H1 (cell line): Measurements from ENCODE around the gene ZMYM4. TPM values are rescaled to one million over a fixed set of nuclear protein-coding genes. Genes with fewer than 3 reads are reported as not detected.

Experiments used
- CTCF ChIA-PET: fragments of 300-600 bp; sonication (Branson Sonifier 250); formaldehyde crosslinking; loops from one replicate; lab custom pipeline; 2021; ENCODE audit not compliant: partially characterized antibody; lab: Charles Lee
- POLR2A ChIA-PET: fragments of 300-600 bp; sonication (Branson Sonifier 250); formaldehyde crosslinking; loops from one replicate; lab custom pipeline; 2021; ENCODE audit warnings: inconsistent platforms; ENCODE audit not compliant: partially characterized antibody; lab: Charles Lee
- DNase-seq, 2 experiments: peaks; one replicate each; pipeline versions ENCODE4 v3.0.0 to v3.0.0-alpha.2; 2010 to 2022; ENCODE audit warnings: low spot score in 2 of 2, low read depth in 1 of 2, mixed read lengths in 1 of 2
- FAIRE-seq: peaks from 2 replicates; lab custom pipeline; 2011; peaks lifted over from hg19 to GRCh38; lab: Jason Lieb, UNC
- H2AFZ ChIP-seq: 2 replicates; pipeline ENCODE4 v1.8.1; 2012; ENCODE audit warnings: low read length, inconsistent platforms
- H2AK5ac ChIP-seq: 2 replicates; pipeline ENCODE4 v1.6.1; 2013; ENCODE audit warnings: low read depth, low read length
- H2BK120ac ChIP-seq: replicated peaks from 2 replicates; pipeline ENCODE3; 2013; ENCODE audit warnings: low read depth, low read length, inconsistent platforms
- H2BK12ac ChIP-seq: 2 replicates; pipeline ENCODE4 v1.6.1; 2013; ENCODE audit warnings: low read depth, low read length
- H2BK15ac ChIP-seq: 2 replicates; pipeline ENCODE4 v1.6.1; 2013; ENCODE audit warnings: low read length
- H2BK20ac ChIP-seq: 2 replicates; pipeline ENCODE4 v1.6.1; 2013; ENCODE audit warnings: low read length
- H2BK5ac ChIP-seq: 2 replicates; pipeline ENCODE4 v1.6.1; 2013; ENCODE audit warnings: low read depth, low read length
- H3K14ac ChIP-seq: 2 replicates; pipeline ENCODE4 v1.6.1; 2013; ENCODE audit warnings: inconsistent platforms; ENCODE audit not compliant: insufficient read length
- H3K18ac ChIP-seq: 2 replicates; pipeline ENCODE4 v1.6.1; 2013; ENCODE audit warnings: low read length; ENCODE audit errors: extremely low read depth
- H3K23ac ChIP-seq: 2 replicates; pipeline ENCODE4 v1.6.1; 2013; ENCODE audit warnings: inconsistent platforms; ENCODE audit not compliant: insufficient read length
- H3K23me2 ChIP-seq: 2 replicates; pipeline ENCODE4 v1.6.1; 2013; ENCODE audit warnings: low read depth, low read length
- H3K27ac ChIP-seq: 2 replicates; pipeline ENCODE4 v1.6.1; 2011; ENCODE audit warnings: low read depth, low read length, inconsistent platforms
- H3K27me3 ChIP-seq, 4 experiments: replicated peaks in 1 of 4; 1 replicate in 1 of 4; 2 replicates in 3 of 4; pipeline versions ENCODE4 v1.6.1 to v1.8.1; 2011 to 2013; ENCODE audit warnings: low read length in 3 of 4, mild to moderate bottlenecking in 3 of 4, inconsistent platforms in 2 of 4, mixed read lengths in 2 of 4, moderate library complexity in 1 of 4; ENCODE audit not compliant: control insufficient read depth in 3 of 4, insufficient read depth in 3 of 4; ENCODE audit errors: extremely low read depth in 1 of 4
- H3K36me3 ChIP-seq, 4 experiments: 2 replicates each; pipeline versions ENCODE4 v1.6.1 to v1.8.1; 2011 to 2013; ENCODE audit warnings: mild to moderate bottlenecking in 4 of 4, low read length in 3 of 4, moderate library complexity in 2 of 4, control low read depth in 1 of 4, inconsistent platforms in 1 of 4; ENCODE audit not compliant: insufficient read depth in 4 of 4, control insufficient read depth in 2 of 4
- H3K4ac ChIP-seq: replicated peaks from 2 replicates; pipeline ENCODE3; 2013; ENCODE audit warnings: low read length, low read depth, mixed read lengths, inconsistent platforms; ENCODE audit not compliant: insufficient read length
- H3K4me1 ChIP-seq, 4 experiments: replicated peaks in 1 of 4; 1 replicate in 1 of 4; 2 replicates in 3 of 4; pipeline versions ENCODE4 v1.6.1 to v1.8.1; 2011 to 2013; ENCODE audit warnings: low read length in 3 of 4, inconsistent platforms in 2 of 4, mixed read lengths in 1 of 4; ENCODE audit not compliant: insufficient read depth in 4 of 4, control insufficient read depth in 3 of 4
- H3K4me2 ChIP-seq, 2 experiments: 2 replicates each; pipeline versions ENCODE4 v1.6.1 to v1.8.1; 2011 to 2013; ENCODE audit warnings: low read depth in 2 of 2, low read length in 2 of 2, control low read depth in 1 of 2, inconsistent platforms in 1 of 2, mild to moderate bottlenecking in 1 of 2; ENCODE audit not compliant: insufficient read depth in 1 of 2
- H3K4me3 ChIP-seq, 4 experiments: fragments of 200-600, 300-600 bp in 1 of 4; sonication (generic), shearing (Covaris generic), sonication (Bioruptor Twin) in 1 of 4; 2 replicates each; pipeline versions ENCODE4 v1.5.1 to v1.8.1; 2011 to 2016; ENCODE audit warnings: low read length in 4 of 4, low read depth in 3 of 4, control low read depth in 2 of 4, inconsistent platforms in 2 of 4, mild to moderate bottlenecking in 2 of 4, mixed read lengths in 1 of 4, moderate library complexity in 1 of 4; ENCODE audit not compliant: insufficient read depth in 2 of 4; ENCODE audit errors: extremely low read depth in 1 of 4
- H3K56ac ChIP-seq: replicated peaks from 2 replicates; pipeline ENCODE3; 2013; ENCODE audit warnings: low read depth, mild to moderate bottlenecking, mixed read lengths, low read length, inconsistent platforms; ENCODE audit not compliant: insufficient read length
- H3K79me1 ChIP-seq: 2 replicates; pipeline ENCODE4 v1.6.1; 2013; ENCODE audit warnings: low read depth, low read length, control low read depth
- H3K79me2 ChIP-seq, 2 experiments: 2 replicates each; pipeline versions ENCODE4 v1.6.1 to v1.8.1; 2012 to 2013; ENCODE audit warnings: low read length in 2 of 2, mild to moderate bottlenecking in 2 of 2, inconsistent platforms in 1 of 2; ENCODE audit not compliant: insufficient read depth in 2 of 2, control insufficient read depth in 1 of 2
- H3K9ac ChIP-seq, 4 experiments: replicated peaks in 1 of 4; 1 replicate in 1 of 4; 2 replicates in 3 of 4; pipeline versions ENCODE4 v1.6.1 to v1.8.1; 2011 to 2013; ENCODE audit warnings: low read depth in 3 of 4, low read length in 3 of 4, control low read depth in 2 of 4, mild to moderate bottlenecking in 2 of 4, moderate library complexity in 2 of 4, inconsistent platforms in 1 of 4; ENCODE audit errors: extremely low read depth in 1 of 4
- H3K9me3 ChIP-seq, 2 experiments: 2 replicates each; pipeline versions ENCODE4 v1.6.1 to v1.8.1; 2012 to 2013; ENCODE audit warnings: mild to moderate bottlenecking in 2 of 2, moderate library complexity in 2 of 2, control low read depth in 1 of 2, inconsistent platforms in 1 of 2, low read depth in 1 of 2, low read length in 1 of 2, mixed read lengths in 1 of 2; ENCODE audit not compliant: insufficient read depth in 2 of 2
- H4K20me1 ChIP-seq, 2 experiments: replicated peaks in 1 of 2; 2 replicates each; pipeline versions ENCODE3 to v1.8.1; 2011 to 2013; ENCODE audit warnings: inconsistent platforms in 2 of 2, low read length in 2 of 2, mild to moderate bottlenecking in 1 of 2; ENCODE audit not compliant: insufficient read depth in 2 of 2, control insufficient read depth in 1 of 2
- H4K5ac ChIP-seq: 2 replicates; pipeline ENCODE4 v1.6.1; 2013; ENCODE audit warnings: low read length, low read depth, mixed read lengths, inconsistent platforms; ENCODE audit not compliant: insufficient read length
- H4K8ac ChIP-seq: 2 replicates; pipeline ENCODE4 v1.8.0; 2013; ENCODE audit warnings: mild to moderate bottlenecking, moderate library complexity, low read length, inconsistent platforms; ENCODE audit not compliant: insufficient read depth; ENCODE audit errors: extremely low read depth
- H4K91ac ChIP-seq: replicated peaks from 2 replicates; pipeline ENCODE3; 2013; ENCODE audit warnings: low read length, mixed read lengths, inconsistent platforms; ENCODE audit not compliant: insufficient read length
- FOSL1 ChIP-seq: IDR thresholded peaks from 2 replicates; pipeline ENCODE4 v1.6.1; 2011; ENCODE audit warnings: mild to moderate bottlenecking, low read depth, low read length, moderate library complexity; ENCODE audit not compliant: insufficient read depth
- POLR2A ChIP-seq, 2 experiments: IDR thresholded peaks; 1 replicate in 1 of 2; 2 replicates in 1 of 2; pipeline ENCODE4 v1.6.1; 2011; ENCODE audit warnings: low read depth in 2 of 2, low read length in 2 of 2, mild to moderate bottlenecking in 2 of 2; ENCODE audit errors: control extremely low read depth in 1 of 2
- POLR2AphosphoS5 ChIP-seq: IDR thresholded peaks from 2 replicates; pipeline ENCODE4 v1.6.1; 2011; ENCODE audit warnings: low read depth, low read length
- SP1 ChIP-seq: IDR thresholded peaks from 2 replicates; pipeline ENCODE4 v1.6.1; 2011; ENCODE audit warnings: low read depth, low read length
- TAF7 ChIP-seq: optimal IDR thresholded peaks from 2 replicates; pipeline ENCODE3; 2011; ENCODE audit warnings: low read depth, mild to moderate bottlenecking, inconsistent platforms, low read length, moderate library complexity, borderline replicate concordance
- TEAD4 ChIP-seq: IDR thresholded peaks from 2 replicates; pipeline ENCODE4 v1.6.1; 2012; ENCODE audit warnings: low read depth, low read length, inconsistent platforms, mixed read lengths
- YY1 ChIP-seq: IDR thresholded peaks from 2 replicates; pipeline ENCODE4 v1.6.1; 2011; ENCODE audit warnings: low read depth, mild to moderate bottlenecking, low read length
- WGBS, 2 experiments: shearing (Covaris generic) in 1 of 2; methylation state at CpG; one replicate each; pipeline versions ENCODE4 v1.1.6 to v1.1.7; 2013 to 2015; ENCODE audit warnings: low lambda C conversion rate in 2 of 2, mixed read lengths in 2 of 2, inconsistent platforms in 1 of 2, low coverage in 1 of 2, missing lambda C conversion rate in 1 of 2; ENCODE audit not compliant: insufficient replicate concordance in 2 of 2, insufficient coverage in 1 of 2, insufficient read length in 1 of 2; ENCODE audit errors: extremely low coverage in 1 of 2, missing lambda C conversion rate in 1 of 2; 5-methylcytosine and 5-hydroxymethylcytosine counted together
- polyA plus RNA-seq, 7 experiments: library from polyadenylated mRNA; depleted of rRNA in 3 of 7; stranded (reverse) in 5 of 7; unstranded in 2 of 7; fragments of >200 nt in 5 of 7; fragments of 200-250 nt in 2 of 7; gene quantifications; 1 replicate in 5 of 7; 2 replicates in 1 of 7; 4 replicates in 1 of 7; pipeline versions ENCODE4 v1.2.1 to v1.2.3, GENCODE V29; 2011 to 2013; ENCODE audit warnings: missing spikeins in 2 of 7, mixed read lengths in 2 of 7
- total RNA-seq: library from RNA; stranded (reverse); fragmentation: NEBNext Ultra II Directional; extraction: Animal tissue kit (Norgen Biotek cat#: 25700); gene quantifications from 2 replicates; pipeline ENCODE4 v1.2.1, GENCODE V29; 2021
- TF ChIP-seq, protein P1 (sequence below): IDR thresholded peaks from 2 replicates; pipeline ENCODE4 v1.6.1; 2012; ENCODE audit warnings: inconsistent platforms
- TF ChIP-seq, protein P2 (sequence below), 3 experiments: IDR thresholded peaks; 1 replicate in 2 of 3; 2 replicates in 1 of 3; pipeline versions ENCODE4 v1.5.1 to v1.6.1; 2011; ENCODE audit warnings: low read length in 3 of 3, mild to moderate bottlenecking in 3 of 3, inconsistent platforms in 2 of 3, low read depth in 1 of 3, moderate library complexity in 1 of 3; ENCODE audit not compliant: insufficient read depth in 1 of 3; ENCODE audit errors: control extremely low read depth in 1 of 3

Gene ZMYM4
- total and polyA plus RNA-seq, 2 of the 8 experiments (the other 6 are each of a cell fraction or from before 2014, with no cell fraction given) = 16.7 to 81.3 TPM

DNA sequence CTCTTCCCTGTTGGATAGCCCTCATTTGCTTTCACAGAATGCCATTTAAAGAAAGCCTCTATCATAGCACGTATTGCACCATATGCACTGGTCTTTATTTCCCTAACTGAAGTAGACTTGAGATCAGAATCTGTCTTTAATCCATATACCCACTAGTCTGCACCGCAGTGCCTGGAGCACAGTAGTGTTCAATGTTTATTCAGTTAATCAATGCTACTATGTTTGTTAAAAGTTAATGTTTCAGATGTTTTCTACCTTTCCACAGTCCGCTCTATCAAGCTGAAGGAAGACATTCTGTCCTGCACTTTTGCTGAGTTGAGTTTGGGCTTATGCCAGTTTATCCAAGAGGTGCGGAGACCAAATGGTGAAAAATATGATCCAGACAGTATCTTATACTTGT lies 139.2 kb downstream of the ZMYM4 start:
- H3K23me2 ChIP-seq = no peaks in the 10 kb centered on the region
- no peak overlapping the region for H2BK12ac ChIP-seq
- no peak overlapping the region for H3K4me2 ChIP-seq
- FAIRE-seq = no peak
- H3K23ac ChIP-seq = no peak overlapping the region
- peaks cover 5 to 59% (median 25%) of the 10 kb centered on the region in 4 experiments for H3K36me3 ChIP-seq
- TF ChIP-seq SP1 (no peak), FOSL1 (no peak), POLR2A (IDR thresholded peaks at IDR 0.05; ENCODE audit: control extremely low read depth in 1 of 2, low read depth in 2 of 2, low read length in 2 of 2) (no peak), TEAD4 (no peak), POLR2AphosphoS5 (no peak), TAF7 (no peak), YY1 (no peak)
- TF ChIP-seq, protein P1, sequence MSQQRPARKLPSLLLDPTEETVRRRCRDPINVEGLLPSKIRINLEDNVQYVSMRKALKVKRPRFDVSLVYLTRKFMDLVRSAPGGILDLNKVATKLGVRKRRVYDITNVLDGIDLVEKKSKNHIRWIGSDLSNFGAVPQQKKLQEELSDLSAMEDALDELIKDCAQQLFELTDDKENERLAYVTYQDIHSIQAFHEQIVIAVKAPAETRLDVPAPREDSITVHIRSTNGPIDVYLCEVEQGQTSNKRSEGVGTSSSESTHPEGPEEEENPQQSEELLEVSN = no peak
- TF ChIP-seq, protein P2, sequence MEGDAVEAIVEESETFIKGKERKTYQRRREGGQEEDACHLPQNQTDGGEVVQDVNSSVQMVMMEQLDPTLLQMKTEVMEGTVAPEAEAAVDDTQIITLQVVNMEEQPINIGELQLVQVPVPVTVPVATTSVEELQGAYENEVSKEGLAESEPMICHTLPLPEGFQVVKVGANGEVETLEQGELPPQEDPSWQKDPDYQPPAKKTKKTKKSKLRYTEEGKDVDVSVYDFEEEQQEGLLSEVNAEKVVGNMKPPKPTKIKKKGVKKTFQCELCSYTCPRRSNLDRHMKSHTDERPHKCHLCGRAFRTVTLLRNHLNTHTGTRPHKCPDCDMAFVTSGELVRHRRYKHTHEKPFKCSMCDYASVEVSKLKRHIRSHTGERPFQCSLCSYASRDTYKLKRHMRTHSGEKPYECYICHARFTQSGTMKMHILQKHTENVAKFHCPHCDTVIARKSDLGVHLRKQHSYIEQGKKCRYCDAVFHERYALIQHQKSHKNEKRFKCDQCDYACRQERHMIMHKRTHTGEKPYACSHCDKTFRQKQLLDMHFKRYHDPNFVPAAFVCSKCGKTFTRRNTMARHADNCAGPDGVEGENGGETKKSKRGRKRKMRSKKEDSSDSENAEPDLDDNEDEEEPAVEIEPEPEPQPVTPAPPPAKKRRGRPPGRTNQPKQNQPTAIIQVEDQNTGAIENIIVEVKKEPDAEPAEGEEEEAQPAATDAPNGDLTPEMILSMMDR (IDR thresholded peaks at IDR 0.05; ENCODE audit: control extremely low read depth in 1 of 3, insufficient read depth in 1 of 3, low read depth in 1 of 3, low read length in 3 of 3) = no peak
- TF ChIP-seq, all 59 proteins: peak for 0
- H3K4me3 ChIP-seq = no peak overlapping the region
- no peak overlapping the region for H2BK15ac ChIP-seq
- H2AK5ac ChIP-seq = no peak overlapping the region
- H3K56ac ChIP-seq = no peak overlapping the region
- no peak overlapping the region for H3K18ac ChIP-seq
- H4K5ac ChIP-seq = no peak overlapping the region
- H4K8ac ChIP-seq = no peak overlapping the region
- ChIA-PET POLR2A (no interaction called here), CTCF (interaction anchor here (0.6 to 1.2 kb wide), 2 partner anchors 139 to 163 kb away, joined by 3 to 4 read pairs; no protein-coding TSS in a partner anchor)
- no peak overlapping the region for H3K4ac ChIP-seq
- no peaks in the 10 kb centered on the region; a peak in 1 of 4 replicates for H3K9me3 ChIP-seq
- no peak overlapping the region for H4K91ac ChIP-seq
- no peak overlapping the region for H2BK5ac ChIP-seq
- H3K9ac ChIP-seq = no peak overlapping the region
- whole genome bisulfite sequencing, 2 experiments = 97% methylated on average over 4 of the region's 4 CpGs; no CpG with 5 or more reads in 1 of the 2 experiments
- H4K20me1 ChIP-seq = no peaks in the 10 kb centered on the region
- no peaks in the 10 kb centered on the region for H3K79me2 ChIP-seq
- H3K27ac ChIP-seq = no peak overlapping the region
- no peak overlapping the region for H3K14ac ChIP-seq
- H3K27me3 ChIP-seq = no peaks in the 10 kb centered on the region
- H3K79me1 ChIP-seq = no peaks in the 10 kb centered on the region
- peaks cover 0 to 3% (median 0%) of the 10 kb centered on the region in 4 experiments; a peak in 1 of 7 replicates for H3K4me1 ChIP-seq
- H2BK20ac ChIP-seq = no peak overlapping the region
- no peak overlapping the region for H2BK120ac ChIP-seq
- no peak overlapping the region for H2AFZ ChIP-seq
- no peak for DNase-seq
